Measurements from ENCODE around the gene DNAH6. TPM values are rescaled to one million over a fixed set of nuclear protein-coding genes. Genes with fewer than 3 reads are reported as not detected.

The DNAH6 gene
- under 0.01 and 0.04 TPM in 2 replicates for total RNA-seq

GRCh38 chr2:84516234-84516986 is at the start of gene DNAH6:
Gene DNAH6 (plus strand): TSS chr2:84516498. CDS start chr2:84517827, 1,329 bp downstream.

Other genes starting within 250 kb of the DNAH6 start
- 64.3 and 75.8 TPM in 2 replicates for gene SUCLG1, start 57.2 kb upstream of the DNAH6 start, total RNA-seq